ENCODE measurements around the gene SRC.

DNA sequence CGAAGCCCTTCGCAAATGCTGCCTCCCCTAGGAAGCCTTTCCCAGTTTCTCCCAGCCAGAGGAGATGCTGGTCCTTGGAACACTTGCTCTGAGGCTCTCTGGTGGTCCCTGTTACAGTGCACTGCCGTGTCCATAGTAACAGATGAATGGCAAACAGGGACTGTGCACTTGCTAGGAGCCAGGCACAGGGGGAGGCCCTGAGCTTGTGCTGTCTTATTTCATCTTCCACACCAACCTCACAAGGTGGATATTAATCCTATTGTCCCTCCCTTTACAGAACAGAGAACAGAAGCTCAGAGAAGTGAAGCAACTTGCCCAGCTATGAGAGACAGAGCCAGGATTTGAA is 19.0 kb downstream of the SRC start:
- no peak for TF ChIP-seq POLR2A (IDR thresholded peaks at IDR 0.05)
- TF ChIP-seq CTCF (IDR thresholded peaks at IDR 0.05 in 4 of 5, conservative IDR thresholded peaks at IDR 0.05 in 1 of 5), result no peak

All from gastrocnemius medialis (tissue), 4 donors.